HG02678 (cell line): Measurements from ENCODE around the gene MVB12B.
"Not testable (repeated sequence)": the region's sequence is repeated elsewhere in the genome, so short reads cannot be mapped to it uniquely, and the experiment has no call there.

Experiments
- ATAC-seq: cut with Tn5 transposase; IDR thresholded peaks from one replicate; pipeline ENCODE4 v1.9.1; 2021; ENCODE audit warnings: mild to moderate bottlenecking, moderate library complexity; ENCODE audit not compliant: unreplicated experiment

MVB12B gene

DNA sequence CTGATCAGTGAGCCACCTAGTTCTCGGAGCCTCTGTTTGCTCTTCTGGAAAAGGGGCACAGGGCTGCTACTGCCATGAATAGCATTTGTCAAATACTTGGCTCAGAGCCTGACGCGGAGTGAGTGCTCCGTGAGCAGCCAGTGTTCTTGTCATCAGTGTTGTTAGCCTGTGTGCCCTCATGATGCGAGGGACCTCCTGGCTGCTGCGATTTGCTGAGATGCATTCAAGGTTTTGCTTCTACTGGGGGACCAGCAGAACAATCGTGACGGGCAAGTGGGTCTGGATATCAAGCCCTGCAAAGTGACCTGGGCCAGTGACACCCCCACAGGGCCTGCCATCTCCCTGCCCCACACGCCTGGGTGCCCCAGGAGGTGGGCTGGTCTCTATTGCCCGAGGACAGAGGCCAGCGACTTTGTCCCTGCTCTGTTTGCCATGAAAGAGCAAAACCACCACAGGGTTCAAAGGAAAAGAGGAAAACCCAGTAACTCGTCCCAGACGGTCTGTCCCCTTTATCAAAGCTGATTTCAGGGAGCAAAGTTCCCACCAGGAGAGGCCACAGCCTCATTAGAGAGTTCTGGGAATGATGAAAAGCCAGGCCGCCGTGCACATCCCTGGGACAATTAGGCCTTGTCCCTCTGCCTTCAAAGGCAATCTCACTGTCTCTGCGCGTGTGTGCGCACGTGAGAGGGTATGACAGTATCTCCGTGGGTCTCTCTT lies 200.6 kb downstream of the MVB12B start:
- ATAC-seq = no peak

DNA sequence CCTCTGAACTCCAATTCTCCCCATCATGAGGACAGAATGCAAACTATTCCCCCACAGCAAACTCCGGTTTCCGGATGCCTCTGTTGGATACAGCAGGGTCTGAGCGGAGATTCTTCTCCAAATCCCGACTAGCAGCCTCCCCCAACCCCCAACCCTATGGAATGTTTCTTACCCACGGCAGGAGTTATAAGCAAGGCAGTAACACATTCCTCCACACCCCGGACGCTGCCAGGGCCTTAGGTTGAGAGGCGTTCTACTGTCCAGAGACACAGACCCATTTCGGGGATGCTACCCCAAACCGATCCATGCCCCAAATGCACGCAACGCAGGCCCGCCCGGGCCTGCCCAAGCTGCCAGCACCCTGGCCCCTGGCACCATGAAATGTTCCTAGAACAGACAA lies 201.5 kb downstream of the MVB12B start:
- ATAC-seq = no peak

DNA sequence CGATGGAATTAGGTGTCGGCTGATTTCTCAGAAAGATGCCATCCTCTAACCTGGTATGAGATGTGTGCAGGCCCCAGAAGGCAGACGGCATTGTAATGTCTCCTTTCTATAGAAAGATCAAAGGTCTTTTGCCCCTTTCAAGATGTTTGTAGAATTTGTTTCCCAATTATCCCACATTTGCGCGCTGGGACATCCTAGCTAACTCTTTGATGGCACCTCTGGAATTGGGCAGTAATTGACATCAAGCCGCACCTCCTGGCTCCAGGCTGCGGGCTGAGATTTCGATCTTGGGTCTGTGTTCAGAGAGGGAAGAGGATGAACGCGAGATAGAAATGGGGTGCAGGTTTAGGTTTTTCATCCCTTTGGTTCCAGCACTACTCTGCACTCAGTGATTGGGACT lies 202.3 kb downstream of the MVB12B start:
- no peak for ATAC-seq

DNA sequence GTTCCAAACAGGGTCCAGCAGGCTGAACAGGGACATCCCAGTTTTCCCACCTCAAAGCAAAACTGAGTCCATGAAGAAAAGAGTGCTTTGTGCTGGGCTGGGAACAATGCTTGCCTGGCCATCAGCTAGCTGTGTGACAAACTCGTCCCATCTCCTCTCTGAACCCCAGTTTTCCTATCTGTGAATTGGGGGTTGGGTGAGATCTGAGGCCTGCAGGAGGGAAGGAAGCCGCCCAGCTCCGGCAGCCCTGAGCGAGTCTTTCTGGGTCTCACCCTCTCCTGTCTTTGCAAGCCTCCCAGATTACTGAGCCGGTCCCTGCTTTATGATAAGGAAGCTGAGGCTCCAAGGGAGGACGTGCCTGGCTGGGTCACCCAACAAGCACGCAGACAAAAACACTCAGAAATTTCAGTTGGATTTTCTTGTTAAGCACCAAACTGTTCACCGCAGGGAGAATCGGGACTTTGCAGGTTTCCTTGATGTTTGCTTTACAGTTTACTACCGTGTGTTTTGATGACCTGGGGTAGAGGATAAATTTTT lies 204.5 kb downstream of the MVB12B start:
- ATAC-seq = no peak

DNA sequence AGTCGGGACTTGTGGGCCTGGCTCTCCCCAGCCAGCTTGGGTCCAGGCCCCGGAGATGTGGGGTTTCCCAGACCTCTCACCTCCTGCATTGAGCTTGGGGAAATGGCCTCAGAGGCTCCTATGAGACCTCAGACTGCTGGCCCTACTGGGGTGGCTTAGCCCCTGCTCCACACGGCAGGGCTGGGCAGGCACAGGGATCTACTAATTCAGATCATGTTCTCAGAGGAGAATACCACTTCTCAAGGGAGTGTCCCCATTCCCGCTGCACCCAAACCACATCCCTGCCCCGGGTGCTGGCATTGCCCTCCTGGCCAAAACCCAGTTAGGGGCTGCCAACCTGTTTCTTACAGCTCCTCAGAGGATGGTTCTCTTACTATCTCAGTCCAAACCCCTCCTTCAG lies 205.0 kb downstream of the MVB12B start:
- ATAC-seq = no peak

DNA sequence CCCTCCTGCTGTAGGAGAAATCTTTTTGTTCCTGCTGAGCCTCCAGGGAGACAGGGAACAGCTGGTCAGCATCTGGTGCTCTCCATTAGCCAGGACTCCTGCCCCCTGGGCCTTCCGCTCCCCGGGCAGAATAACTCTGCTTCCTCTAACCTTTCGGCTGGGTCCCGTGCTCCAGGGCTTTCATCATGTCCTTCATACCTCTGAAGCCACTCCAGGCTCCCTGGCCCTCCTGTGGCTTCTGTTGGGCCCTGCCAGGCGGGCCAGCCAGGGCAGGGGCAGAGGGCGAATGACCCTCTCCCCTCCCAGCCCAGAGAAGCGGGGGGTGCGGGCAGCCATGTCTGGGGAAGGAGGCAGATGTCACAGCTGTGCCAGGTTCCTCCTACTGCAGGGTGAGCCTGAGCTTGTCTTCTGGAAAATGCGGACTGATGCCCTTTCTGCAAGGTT lies 205.4 kb downstream of the MVB12B start:
- ATAC-seq = no peak

DNA sequence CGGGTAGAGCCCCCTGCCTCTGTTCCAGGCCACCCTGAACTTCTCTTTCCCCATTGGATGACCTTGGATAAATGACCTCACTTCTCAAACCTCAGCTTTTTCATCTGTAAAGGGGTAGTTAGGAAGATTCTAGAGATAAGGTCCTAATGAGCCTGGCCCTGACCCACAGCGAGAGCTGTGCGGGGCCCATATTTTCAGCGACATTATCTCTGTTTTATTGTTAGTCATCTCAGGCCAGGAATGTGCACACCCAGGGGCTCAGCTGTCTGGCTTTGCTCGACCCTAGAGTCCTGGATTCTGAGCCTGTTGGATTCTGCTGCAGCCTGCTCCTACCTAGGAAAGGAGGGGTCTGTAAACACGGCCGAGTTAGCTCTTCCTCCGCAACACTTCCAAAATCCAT lies 205.9 kb downstream of the MVB12B start:
- ATAC-seq = no peak

DNA sequence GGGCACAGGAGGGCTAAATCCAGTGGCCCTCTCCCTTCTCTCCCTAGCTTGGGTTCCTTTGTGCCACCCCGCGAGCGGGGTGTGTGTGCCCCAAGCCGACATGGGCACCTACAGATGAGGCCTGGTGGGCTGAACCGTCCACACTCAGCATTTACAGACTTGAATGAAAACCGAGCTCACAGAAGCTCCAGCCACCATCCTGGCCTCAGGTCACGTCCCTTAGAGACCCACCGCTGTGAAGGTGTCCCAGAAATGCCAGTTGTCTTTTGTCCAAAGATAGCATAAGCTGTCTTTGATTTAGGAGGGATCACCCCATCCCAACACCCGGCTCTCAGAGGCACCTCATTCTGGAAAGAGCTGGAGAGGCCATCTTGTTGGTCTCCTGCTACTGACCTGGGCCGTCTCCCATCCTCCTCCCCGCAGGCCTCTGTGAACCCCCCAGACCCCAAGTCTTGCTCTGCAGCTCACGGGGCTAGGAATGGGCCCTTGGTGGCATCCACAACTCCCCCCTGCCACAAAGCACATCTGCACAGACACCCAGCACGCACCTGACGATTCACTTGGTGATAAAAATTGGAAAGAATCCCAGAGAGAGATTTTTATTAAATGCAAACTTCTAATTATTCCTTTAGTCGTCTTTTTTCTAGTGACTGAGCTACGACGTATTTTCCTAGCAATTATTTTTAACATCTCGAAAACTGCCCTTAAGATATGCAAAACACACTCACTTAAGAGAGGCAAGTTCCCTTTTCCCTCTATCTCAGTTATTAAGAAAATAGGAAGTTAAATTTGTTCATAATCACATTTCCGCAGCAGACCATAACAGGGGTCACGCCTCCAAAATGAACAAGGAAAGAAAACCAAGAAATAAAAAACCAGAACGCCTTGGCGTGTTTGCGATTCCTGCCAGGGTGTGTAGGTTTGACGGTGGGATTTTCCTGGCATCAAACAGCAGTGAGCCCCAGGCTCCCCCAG lies 206.6 kb downstream of the MVB12B start:
- no peak for ATAC-seq

DNA sequence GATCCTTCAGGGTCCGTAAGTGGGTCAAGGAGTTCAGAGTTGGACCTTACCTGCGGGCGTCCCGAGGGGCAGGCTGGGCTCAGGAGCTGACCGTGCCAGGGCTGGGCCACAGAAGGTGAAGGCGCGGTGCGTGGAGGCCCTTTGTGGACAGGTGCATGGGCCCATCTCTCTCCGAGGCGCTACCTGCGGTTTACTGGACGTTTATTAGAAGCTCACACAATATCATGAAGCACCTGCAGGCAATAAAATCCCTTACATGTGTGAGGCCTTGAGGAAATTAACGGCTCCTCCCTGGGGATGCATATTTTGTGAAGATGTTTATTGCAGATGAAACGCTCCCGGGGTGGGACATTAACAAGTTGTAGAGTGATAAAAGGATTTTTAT lies 207.3 kb downstream of the MVB12B start:
- no peak for ATAC-seq

DNA sequence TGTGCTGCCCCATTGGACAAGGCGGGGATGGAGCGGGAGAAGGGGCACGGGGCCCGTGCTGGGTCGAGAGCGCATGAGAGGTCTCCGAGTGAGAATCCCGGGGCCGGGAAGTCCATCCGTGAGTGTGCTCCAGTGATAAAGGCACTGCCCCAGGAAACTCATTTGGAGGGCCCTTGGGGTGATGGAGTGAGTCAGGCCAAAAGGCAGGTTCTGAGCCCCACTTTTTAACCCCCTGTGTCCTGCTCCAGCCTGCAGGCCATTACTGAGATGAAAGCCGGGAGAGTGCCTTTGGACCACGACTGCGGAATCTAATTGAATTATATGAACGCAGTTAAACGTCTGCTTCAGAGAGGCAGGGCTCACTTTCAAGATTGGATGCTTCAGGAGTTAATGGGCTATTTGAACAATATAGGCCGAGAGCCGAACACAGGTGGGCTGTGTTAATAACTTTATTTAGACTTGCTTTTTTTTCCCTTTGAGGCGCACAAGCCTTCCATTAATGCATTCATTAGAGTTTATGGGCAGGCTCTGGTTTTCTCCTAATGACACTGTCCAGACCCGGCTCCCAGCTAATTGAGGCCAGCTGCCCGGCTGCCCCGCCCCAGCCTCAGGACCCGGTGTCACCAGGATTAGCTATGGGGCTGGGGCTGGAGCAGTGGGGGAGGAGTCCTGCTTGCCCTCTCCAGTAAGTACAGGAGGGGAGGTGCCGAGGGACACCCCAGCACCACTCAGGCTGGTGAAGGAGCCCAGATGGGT lies 208.0 kb downstream of the MVB12B start:
- no peak for ATAC-seq

DNA sequence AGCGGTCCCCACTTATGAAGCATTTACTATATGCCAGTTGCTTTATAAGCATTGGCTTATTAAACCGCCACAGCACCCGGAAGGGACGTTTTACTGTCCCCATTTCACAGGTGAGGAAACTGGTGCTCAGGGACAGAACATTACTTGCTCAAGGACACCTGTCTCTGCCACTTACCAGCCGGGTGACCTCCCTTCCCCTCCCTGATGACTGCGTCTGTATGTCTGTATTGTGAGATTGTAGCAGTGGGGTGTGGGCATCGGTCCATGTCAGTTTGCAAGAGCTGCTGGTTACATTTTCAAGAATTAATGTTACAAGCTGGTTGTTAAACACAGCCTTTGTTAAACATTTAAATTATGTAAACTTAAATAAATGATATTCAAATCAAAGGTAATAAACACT lies 209.5 kb downstream of the MVB12B start:
- ATAC-seq = no peak

DNA sequence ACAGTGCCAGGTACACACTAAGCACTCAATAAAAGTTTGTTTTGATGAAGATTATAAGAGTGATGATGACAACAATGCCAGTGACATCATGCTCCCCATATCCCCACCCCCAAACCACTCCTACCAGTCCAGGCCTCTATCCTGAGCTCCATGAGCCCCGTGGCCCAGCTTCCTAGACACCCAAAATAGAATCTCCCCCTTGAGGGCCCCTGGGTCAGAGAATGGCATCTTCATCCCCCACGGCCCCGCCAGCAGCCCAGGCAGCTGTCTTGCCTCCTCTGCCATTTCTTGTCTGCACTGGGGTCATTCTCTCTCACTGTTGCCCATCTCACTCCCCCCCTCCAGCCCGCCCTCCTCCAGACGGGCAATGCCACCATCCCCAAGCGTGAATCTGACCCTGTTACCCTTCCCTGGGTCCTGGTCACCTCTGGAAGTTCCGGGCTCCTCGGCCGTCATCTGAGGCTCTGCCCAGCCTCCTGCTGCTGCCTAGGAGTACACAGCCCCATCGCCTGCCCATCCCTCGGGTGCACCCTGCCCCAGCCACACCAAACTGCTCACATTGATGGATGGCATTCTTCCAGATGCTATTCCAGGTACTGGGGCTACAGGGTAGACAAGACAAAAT lies 210.3 kb downstream of the MVB12B start:
- ATAC-seq = no peak

DNA sequence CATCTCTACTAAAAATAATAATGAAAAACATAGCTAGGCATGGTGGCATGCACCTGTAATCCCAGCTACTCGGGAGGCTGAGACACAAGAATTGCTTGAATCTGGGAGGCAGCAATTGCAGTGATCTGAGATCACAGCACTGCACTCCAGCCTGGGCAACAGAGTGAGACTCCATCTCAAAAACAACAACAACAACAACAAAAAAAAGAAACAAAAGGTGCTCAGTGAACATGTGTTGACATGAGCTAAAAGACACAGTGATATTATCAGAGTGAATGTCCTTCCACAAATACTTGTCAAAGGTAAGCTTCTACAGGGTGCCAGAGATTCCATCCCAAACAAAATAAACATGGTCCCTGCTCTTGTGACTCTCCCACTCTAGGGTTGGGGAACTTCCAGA lies 211.9 kb downstream of the MVB12B start:
- no peak for ATAC-seq

DNA sequence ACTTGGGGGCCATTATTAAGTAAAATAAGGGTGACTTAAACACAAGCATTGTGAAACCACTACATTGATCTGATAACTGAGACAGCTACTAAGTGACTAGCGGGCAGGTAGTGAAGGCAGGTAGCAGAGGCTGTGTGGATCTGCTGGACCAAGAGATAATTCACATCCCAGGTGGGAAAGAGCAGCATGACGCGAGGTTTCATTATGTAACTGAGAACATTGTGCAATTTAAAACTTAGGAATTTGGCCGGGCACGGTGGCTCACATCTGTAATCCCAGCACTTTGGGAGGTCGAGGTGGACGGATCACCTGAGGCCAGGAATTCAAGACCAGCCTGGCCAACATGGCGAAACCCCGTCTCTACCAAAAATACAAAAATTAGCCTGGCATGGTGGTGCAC lies 213.8 kb downstream of the MVB12B start:
- not testable (repeated sequence) for ATAC-seq

DNA sequence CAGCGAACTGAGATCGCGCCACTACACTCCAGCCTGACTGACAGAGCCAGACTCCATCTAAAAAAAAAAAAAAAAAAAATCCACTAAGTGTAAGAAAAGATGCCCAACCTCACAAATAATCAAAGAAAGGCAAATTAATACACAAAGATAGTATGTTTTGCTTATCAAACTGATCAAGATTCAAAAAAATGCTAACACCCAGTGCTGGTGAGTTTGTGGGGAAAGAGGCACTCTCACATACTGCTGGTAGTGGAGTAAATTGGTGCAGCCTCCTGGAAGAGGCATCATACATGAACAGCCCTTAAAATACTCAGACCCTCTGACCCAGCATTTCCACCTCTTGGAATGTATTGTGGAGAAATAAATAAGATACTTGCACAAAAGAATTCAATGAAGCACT lies 216.9 kb downstream of the MVB12B start:
- no peak for ATAC-seq

DNA sequence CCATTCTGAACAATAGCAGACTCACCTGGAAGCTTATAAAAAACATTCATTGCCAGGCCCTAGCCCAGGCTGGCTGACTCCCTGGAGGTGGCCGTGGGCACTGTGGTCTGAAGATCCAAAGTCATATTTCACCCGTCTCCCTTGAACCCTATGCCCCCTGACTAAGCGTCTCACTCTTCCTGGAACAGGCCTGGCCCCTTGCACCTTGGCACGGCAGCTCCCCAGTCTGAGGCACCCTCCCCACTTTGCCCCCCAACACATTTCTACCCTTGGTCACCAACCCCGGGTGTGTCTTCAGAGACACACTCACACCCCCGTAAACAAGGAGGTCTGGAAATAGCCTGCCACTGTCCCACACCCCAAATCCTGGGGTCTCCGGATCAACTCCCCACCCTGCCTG lies 218.5 kb downstream of the MVB12B start:
- ATAC-seq = no peak

DNA sequence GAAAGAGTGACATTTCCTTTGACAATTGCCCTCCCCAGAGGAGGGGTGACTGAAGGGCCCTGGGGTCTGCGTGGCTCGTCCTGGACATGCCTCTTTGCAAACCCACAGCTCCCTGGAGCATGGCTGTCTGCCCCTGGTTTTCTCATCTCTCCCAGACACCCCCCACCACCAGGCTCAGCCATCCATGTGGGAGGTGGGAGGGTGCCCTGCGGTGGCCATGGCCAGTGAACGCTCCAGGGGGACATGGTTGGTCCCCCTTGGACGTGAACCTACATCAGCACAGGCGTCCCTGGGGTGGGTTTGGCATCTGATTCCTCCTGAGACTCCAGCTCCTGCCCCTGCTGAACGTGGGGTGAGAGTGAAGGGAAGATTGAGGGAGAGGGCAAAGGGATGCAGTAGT lies 219.4 kb downstream of the MVB12B start:
- ATAC-seq = no peak

DNA sequence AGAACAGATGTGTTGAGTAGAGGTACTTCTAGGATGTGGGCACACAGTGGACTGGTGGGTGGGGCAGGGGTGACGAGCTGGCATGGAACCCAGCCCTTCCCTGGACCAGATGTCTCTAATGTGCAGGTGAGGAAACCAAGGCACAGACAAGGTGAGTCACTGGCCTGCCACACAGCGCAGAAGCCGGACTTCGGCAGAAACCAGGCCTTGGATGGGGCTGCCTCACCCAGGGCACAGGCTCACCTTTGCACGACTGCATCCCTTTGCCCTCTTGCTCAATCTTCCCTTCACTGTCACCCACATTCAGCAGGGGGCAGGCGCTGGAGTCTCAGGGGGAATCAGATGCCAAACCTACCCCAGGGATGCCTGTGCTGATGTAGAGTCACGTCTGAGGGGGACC lies 221.7 kb downstream of the MVB12B start:
- no peak for ATAC-seq

DNA sequence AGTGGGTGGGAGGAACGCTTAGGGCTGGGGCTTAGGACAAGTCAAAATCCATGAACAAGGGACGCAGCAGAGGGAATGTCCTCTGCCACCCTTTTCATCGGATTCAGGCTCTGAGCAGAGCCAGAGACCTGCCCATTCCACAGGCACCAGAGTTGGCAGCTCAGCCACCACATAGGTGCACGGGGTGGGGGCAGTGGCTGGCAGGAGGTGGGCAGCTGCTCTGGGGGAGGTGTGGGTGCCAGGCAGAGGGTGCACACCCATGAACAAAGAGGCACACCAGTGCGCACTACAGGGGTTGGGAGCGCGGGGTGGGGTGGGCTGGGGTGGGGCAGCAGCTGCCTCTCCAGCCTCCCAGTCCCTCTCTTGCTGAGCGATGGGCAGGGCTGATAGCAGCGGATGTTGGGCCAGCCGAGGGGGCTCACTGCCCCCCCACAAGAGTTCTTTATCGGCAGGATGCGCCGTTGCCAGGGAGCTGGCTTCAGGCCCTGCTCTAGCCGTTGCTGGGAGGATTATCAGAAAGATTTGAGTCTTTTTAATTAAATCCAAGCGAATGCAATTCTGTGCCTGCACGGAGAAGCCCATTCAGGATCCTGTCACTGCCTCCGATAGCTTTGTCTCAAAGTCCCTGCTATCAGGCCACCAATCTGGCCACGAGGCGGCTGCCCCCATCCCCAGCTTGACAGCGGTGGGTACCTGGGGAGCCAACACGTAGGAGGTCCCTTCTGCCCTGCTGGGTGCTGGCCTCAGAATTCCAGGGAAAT lies 222.8 kb downstream of the MVB12B start:
- ATAC-seq = no peak

DNA sequence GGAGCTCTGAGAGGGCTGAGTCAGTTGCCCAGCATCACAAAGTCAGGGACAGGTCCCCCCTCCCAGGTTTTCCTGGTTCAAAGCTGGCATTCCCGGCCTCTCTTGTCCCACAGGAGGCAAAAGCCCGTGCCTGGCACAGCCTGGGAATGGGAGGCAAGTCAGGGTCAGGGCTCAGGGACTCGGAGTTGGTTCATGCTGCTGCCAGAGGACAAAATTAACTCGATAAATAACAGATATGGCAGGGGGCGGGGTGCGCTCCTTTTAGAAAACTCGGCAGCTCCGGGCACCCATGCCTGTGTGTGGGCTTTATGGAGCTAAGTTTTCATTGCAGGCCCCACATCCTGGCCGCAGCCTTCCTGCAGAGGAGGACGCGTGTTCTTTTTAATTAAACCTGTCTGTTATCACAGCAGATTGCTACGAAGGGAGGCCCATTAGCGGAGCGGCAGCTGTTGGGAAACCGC lies 224.3 kb downstream of the MVB12B start:
- no peak for ATAC-seq
